GM19023 (cell line): ENCODE data around the gene EXOC1L.

Source experiments
- ATAC-seq: cut with Tn5 transposase; IDR thresholded peaks from one replicate; pipeline ENCODE4 v1.9.1; 2021; ENCODE audit warnings: mild to moderate bottlenecking, moderate library complexity; ENCODE audit not compliant: unreplicated experiment

The EXOC1L gene, protein sequence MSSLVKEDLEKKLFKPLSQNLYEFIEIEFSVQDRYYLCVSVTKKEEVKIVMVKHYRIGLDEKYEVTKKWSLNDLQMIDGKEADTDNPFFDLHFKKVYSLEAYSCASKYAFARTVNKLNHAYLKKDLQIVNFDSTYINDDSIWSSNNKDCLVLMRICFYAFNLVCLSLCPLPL

DNA sequence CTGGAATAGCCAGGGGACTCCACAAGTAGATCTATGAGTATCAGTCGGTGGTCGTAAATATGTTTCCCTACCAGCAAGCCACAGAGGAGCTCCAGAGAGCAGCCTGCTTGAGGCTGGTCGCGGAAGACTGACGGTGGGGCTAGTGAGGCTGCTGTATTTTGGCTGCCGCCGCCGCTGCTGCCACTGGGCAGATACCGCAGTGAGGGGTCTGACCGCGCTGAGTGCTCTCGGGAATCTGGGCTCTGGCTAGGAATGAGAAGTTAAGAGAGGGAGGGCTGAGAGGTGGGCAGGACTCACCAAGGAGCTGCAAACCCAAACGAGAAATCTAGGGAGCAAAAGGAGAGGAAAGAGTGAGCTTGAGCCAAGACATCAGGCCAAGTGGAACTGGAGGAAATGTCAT, at the start of gene EXOC1L:
Gene EXOC1L (plus strand): TSS at position 157 of the 400 bp plus-strand sequence. CDS start 237 bp downstream, at position 394.
- ATAC-seq: no peak

DNA sequence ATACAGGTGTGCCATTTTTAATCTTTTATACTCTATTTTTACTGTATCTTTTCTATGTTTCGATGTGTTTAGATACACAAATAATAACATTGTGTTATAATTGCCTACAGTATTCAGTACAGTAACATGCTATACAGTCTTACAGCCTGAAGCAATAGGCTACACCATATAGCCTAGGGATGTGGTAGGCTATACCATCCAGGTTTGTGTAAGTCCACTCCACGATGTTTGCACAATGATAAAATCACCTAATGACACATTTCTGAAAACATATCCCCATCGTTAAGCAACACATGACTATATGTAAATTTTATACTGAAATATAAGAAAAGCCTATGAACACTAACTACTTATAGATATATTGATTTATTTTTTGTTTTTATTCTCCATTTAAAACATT, 48.9 kb upstream of the EXOC1L start:
- no peak for ATAC-seq

DNA sequence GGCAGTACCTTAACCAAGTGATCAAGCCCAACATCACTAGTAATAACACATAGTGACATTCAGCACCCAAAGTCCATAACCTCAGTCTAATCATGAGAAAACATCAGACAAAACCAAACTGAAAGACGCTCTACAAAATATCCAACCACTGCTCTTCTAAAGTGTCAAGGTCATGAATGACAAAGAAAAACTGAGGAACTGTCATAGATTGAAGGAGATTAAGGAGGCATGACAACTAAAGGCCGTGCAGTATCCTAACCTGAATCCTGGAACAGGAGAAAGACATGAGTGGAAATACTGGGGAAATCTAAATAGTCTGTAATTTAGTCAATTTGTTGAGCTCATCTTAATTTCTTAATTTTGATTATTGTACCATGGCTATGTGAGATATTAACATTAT, 38.2 kb upstream of the EXOC1L start:
- no peak for ATAC-seq

- no peak for ATAC-seq
These were observed 37.8 kb upstream of the EXOC1L start for GRCh38 chr4:55781812-55782211.

GRCh38 chr4:55783584-55783983, 36.0 kb upstream of the EXOC1L start:
- ATAC-seq: no peak

DNA sequence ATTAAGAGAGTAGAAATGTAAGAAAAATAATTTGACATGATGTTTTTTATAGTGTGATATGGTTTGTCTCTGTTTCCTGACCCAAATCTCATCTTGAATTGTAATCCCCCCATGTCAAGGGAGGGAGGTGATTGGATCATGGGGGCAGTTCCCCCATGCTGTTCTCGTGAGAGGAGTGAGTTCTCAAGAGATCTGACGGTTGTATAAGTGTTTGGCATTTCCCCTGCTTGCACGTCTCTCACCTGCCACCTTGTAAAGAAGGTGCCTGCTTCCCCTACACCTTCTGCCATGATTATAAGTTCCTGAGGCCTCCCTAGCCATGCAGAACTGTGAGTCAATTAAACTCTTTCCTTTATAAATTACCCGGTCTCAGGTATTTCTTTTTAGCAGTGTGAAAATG, 34.8 kb upstream of the EXOC1L start:
- ATAC-seq: no peak

- no peak for ATAC-seq
These were observed 27.9 kb upstream of the EXOC1L start for GRCh38 chr4:55791666-55792065.

DNA sequence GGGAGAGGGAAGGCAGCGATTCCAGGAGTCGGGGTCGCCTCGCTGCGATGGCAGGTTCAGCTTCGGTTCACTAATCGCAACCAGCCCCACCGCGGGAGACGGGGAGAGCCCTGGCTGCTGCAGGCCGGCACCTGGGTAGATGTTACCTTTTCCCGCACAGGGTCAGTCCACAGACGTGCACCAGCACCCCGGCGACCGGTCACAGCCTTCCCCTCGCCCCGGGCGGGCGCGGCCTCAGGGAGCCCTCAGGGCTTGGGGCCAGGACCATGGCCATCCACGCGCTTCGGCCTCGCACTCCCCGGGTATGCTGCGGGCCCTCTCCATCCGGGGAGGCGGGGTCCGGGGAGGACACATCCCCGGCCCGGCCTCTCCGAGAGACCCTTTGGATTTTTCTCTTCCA, 26.1 kb upstream of the EXOC1L start:
- no peak for ATAC-seq

DNA sequence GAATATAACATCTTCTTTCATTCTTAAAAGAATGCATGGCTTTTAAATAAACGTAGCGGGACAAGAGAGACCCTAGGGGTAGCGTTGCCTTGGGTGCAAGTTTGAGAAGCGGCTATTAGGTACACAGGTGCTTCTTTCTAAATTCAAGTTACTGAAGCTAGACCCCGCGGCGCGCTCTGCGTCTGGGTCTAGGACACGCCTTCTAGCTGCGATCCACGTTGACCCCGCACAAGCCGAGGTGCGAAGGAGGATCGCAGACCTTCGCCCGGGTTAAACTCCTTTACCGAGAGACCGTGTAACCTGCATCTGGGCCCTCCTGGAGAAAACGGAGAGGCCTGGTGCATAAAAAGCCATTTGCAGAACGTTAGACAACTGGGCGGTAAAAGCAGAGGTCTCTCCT, 25.5 kb upstream of the EXOC1L start:
- no peak for ATAC-seq

DNA sequence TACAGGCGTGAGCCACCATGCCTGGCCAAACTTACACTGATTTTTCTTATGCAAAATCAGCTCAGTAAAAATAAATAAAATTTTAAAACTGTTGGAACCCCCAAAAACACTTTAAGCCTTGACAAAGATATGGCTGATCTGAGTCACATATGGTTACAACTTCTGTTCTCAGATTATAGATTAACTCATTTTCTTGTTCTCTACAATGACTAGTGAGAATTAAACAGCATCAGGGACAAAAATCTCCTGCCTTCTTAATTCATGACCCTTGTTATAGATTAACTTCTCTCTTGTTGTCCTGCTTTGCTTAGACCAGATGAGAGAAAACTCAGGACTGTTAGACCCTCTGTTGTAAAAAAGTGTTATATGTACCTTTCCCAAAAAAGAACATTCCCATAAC, 24.2 kb upstream of the EXOC1L start:
- ATAC-seq: no peak

GRCh38 chr4:55801498-55801897, 18.1 kb upstream of the EXOC1L start:
- ATAC-seq: no peak

- ATAC-seq: no peak
These were observed 12.0 kb upstream of the EXOC1L start for GRCh38 chr4:55807556-55807955.

DNA sequence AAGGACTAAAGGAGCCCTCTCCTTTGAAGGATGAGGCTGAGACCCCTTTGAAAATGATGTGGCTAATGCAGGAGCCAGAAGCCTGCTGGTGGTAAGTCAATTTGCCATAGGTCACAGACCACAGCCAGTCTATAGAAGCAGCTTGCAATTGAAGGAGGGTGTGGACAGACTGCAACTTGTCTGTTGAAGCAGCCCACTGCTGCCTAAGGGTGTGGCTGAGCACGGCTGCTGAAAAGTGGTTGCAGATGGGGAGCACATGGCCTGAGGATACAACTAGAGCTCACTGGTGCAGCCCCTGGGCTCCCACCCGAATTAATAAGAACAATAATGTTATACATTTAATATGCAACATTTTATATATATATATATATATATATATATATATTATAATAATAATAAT, 11.4 kb upstream of the EXOC1L start:
- no peak for ATAC-seq

- ATAC-seq: no peak
These were observed 11.0 kb upstream of the EXOC1L start for GRCh38 chr4:55808632-55809031.

DNA sequence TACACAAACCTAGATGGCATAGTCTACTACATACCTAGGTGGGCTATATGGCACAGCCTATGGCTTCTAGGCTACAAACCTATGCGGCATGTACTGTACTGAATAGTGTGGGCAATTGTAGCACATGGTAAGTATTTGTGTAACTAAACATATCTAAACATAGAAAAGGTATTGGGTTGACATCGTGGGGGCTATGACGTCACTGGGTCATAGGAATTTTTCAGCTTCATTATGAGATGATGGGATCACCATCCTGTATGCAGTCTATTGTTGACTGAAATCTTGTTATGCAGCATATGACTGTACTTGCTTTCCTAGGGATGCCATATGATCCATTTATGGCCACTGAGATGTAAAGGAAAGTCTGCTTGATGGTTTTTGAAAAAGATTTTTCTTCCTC, 1.9 kb upstream of the EXOC1L start:
- ATAC-seq: no peak

GRCh38 chr4:55820279-55820678, 689 bp downstream of the EXOC1L start:
- ATAC-seq: no peak

- ATAC-seq: no peak
These were observed 2.7 kb downstream of the EXOC1L start for GRCh38 chr4:55822329-55822728.

- no peak for ATAC-seq
These were observed 5.3 kb downstream of the EXOC1L start for GRCh38 chr4:55824865-55825264.

DNA sequence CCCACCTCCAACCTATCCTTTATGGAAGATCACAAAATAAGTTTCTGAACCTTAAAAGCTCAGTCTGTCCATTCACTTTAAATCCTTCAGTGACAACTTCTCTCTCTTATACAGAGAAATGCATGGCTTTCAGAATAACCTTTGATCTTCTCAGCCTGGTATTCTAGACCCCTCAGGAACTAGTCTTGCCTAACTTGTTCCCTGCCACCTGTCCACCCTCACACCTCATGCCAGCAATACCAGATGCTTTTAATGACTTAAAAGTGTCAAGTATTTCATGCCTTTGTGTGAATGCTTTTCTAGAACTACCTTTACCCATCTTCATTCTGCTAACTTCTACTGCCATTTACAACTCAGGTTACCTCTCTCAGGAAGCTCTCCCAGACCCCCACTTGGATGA, 7.4 kb downstream of the EXOC1L start:
- no peak for ATAC-seq

DNA sequence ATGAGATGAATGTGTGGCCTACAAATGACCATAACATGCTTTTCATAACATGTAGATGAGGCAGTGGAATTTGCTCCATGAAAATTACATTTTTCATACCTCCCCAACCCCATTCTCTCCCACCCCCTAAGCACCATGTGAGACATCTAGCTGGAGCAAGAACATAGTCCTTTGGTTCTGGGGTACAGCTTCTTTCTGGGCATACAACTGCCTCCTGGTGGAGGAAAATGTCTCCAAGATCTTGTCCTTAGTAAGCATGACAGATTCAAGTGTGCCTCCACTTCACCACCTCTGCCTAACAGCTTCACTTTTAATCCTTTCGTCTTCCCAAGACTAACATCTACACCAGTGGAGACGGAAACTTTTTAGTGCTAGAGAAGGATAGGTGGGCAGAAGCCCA, 8.0 kb downstream of the EXOC1L start:
- no peak for ATAC-seq

GRCh38 chr4:55830048-55830447, 10.5 kb downstream of the EXOC1L start:
- ATAC-seq: no peak

DNA sequence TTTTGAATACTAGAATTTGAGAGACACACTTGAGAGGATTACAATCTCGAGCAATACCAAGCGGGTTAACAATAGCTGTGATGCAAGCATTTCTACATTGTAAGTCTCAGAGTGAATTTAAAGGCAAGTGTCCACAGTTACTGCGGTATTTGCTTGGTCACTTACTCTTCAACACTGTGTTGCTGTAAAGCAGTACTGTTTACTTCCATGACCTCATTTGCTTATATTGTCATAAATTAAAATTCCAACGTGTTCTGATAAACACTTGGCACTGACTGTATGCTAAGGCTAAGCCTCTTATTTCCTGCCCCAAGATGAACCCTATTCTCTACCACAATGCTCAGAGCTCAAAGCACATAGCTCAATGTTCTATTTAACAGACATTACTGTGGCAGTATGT, 11.1 kb downstream of the EXOC1L start:
- no peak for ATAC-seq

GRCh38 chr4:55834086-55834795, 14.7 kb downstream of the EXOC1L start:
- ATAC-seq: no peak
